T-helper 9 cell (primary cell): ENCODE data around the gene MCU.

Source experiments
- DNase-seq: peaks from one replicate; pipeline ENCODE4 v3.0.0-alpha.2; 2020

Gene MCU

DNA sequence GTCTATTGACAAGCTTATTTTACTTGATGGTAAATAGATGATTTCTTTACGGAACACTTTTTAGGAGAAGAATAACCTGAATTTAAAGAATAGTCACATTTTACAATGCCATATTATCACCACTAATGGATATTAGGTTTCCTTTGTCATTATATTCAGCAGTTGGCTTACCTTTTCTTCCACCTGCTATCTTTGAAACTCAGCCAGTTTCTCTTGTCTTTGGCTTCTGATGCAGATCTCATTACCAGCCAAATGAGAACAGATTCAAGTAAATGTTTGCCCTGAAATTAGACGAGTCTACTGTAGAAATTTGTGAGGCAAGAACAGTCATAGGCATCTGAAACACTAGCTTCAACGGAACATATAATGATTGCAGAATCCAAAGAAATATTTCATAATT is 116.1 kb downstream of the MCU start:
- DNase-seq = no peak

DNA sequence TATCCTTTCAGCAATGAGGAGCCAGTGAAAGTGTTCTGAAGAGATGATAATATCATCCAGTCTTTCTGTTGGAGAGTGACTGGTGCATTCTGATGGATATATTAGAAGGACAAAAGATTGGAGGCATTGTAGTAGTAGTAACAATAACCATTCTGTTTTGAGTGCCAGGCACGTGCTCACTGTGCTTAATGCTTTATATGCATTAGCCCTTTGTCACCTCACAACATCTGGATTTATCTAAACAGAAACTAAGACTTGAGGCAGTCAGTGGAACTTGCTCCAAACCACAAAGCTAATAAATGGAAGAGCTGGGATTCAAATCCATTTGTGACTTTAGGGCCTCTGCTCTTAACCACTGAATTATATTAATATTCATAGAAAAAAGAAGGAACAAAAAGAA is 117.1 kb downstream of the MCU start:
- no peak for DNase-seq

DNA sequence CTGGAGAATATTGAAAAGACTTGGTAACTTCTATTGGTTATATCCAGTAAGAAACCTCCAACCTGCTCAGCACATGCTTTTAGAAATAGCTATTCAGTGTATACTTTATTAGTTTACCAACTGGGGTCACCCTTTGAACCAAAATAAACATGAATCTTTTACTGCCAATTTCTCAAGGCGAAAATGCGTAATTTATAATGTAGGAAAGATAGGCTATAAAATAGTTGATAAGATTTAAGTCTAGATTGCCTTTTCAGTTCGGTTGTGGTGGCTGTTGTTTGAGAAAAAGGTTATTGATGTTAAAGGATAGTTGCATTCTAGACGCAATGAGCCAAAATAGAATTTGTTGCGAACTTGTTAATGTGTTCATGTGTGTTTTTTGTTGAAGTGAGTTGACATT is 119.0 kb downstream of the MCU start:
- no peak for DNase-seq

- DNase-seq = no peak
Observed at GRCh38 chr10:72812415-72812752, 120.4 kb downstream of the MCU start.

DNA sequence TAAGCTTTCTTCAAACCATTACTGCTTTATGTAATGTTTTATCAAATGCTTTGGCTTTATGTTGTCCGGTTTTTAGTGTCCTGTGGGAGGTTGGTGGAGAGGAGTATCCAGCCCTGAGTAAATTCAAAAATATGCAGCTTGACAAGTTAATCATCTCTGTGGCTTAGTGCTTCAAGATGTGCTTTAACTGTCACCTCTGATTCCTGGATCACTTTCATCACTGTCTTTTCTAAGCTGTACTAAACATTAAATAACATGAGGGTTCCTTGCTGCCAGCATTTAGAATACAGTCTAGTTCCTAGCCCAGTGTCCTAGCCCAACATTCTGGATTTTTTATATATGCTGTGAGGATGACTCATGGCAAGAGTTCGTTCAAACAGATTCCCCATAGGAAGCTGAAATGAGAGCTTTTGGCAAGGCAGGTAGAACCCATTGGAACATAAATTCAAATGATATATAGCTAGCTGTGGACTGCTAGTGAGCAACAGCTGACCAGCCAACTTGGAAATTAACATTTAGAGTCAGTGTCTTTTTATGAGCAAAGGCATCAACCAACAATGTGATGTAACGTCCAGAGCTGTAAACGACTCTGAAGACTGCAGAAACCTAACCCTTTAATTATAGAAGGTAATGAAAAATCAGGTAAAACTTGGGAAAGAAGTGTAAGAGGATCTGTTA is 120.9 kb downstream of the MCU start:
- no peak for DNase-seq

DNA sequence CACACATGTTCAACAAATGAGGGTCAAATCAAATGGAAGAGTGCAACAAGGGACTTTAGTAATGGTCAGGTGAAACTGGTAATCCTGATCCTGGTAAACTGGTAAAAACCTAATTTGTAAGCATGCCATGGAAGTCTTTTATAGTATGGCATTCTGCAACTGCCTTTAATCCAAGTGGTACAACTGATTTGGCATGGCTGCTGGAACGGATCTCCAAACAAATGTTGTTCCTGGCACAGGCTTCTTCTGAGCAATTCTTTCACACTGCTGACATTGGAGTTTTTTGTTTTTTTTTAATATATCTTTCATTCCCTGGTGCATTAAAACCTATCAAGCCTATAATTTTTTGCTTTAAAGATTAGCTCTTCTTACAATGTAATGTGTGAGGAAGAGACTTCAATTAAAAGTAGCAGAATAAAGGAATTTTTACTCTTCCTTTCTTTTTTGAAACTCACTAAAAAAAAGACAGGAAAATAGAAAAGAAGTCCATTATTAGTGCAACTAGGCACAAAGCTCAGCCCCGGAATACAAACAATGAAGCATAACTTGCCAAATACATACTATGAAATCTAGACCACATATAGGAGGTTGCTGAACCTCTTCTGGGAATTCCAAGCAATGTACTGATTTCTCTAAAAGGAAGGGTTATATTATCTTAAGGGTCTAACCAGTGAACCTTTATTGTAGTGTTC is 122.3 kb downstream of the MCU start:
- no peak for DNase-seq

DNA sequence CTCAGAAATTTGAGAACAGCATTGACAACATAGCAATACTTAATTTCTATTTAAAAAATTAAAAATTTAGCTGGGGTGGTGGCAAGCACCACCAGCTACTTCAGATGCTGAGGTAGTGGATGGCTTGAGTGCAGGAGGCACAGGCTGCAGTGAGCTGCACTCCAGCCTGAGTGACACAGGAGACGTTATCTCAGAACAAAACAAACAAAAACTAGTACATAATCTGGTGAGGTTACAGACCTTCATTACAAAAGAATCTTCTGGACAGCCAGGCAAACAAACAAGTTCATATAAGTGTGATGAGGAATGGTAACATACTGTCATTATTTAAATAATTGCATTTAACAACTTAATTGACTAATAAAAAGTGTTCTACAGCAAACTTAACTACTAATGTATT is 124.6 kb downstream of the MCU start:
- DNase-seq = no peak

GRCh38 chr10:72818076-72818475 is 126.1 kb downstream of the MCU start:
- no peak for DNase-seq

- DNase-seq = no peak
Observed at GRCh38 chr10:72819053-72819452, 127.1 kb downstream of the MCU start.

- DNase-seq = no peak
Observed at GRCh38 chr10:72821606-72822005, 129.7 kb downstream of the MCU start.

DNA sequence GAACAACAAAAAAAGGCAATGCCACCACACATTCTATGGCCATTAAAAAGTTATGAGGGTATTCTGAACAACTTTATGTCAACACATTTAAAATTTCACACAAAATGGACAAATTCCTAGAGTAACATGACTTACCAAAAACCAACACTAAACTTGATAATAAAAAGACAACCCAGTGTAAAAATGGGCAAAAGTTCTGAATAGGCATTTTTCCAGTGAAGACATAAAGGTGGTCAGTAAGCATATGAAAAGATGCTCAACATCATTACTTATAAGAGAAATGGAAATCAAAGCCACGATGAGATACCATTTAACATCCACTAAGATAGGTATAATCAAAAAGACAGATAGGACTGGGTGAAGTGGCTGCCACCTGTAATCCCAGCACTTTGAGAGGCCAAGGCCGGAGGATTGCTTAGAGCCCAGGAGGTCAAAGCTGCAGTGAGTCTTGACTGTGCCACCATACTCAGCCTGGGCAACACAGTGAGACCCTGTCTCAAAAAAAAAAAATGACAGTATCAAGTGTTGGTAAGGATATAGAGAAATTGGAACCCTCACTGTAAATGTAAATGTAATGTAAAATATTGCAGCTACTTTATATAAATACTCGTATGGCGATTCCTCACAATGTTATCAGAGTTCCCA is 130.5 kb downstream of the MCU start:
- DNase-seq = no peak

DNA sequence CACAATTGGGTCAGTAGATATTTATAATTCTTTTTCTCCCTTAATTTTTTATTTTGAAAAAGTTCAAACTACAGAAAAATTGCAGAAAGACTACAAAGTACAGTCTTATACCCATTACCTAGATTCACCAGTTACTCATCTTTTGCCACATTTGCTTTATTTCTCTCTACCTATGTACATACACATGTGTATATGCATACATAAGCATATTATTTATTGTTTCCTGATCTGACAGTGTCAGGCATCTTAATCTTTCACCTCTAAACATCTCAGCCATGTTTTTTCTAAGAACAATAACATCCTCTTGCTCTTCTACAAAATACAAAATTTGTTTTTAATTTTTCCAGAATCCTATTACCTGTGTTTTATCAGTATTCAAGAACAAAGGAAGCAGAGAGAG is 133.2 kb downstream of the MCU start:
- DNase-seq = no peak

GRCh38 chr10:72826346-72826745 is 134.4 kb downstream of the MCU start:
- DNase-seq = no peak

GRCh38 chr10:72828294-72828693 is 136.4 kb downstream of the MCU start:
- DNase-seq = no peak

- no peak for DNase-seq
Observed at GRCh38 chr10:72830625-72831024, 138.7 kb downstream of the MCU start.

GRCh38 chr10:72831696-72832409 is 139.9 kb downstream of the MCU start:
- no peak for DNase-seq

- no peak for DNase-seq
Observed at GRCh38 chr10:72832701-72833100, 140.8 kb downstream of the MCU start.

DNA sequence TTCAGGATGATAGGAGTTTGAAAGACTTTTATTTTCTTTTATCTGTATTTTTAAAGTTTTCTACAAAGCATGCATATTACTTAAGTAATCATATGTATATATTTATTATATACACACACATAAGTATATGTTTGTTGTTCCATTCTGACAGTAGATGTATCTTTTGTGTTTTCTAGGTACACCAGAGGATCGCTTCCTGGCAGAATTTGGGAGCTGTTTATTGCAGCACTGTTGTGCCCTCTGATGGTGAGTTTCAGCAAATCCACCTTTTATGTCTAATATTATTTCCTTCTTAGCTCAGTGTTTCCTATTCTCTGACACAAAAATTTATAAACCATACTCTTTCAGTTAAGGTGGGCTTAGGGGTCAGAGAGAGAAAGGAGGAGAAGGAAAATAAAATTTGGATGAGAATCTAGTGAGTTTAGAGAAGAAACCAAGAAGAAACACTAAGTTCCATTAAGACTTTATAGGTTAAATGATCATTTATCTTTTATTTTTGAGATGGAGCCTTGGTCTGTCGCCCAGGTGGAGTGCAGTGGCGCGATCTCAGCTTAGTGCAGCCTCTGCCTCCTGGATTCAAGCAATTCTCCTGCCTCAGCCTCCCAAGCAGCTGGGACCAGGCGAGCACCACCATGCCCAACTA is 142.4 kb downstream of the MCU start:
- no peak for DNase-seq

DNA sequence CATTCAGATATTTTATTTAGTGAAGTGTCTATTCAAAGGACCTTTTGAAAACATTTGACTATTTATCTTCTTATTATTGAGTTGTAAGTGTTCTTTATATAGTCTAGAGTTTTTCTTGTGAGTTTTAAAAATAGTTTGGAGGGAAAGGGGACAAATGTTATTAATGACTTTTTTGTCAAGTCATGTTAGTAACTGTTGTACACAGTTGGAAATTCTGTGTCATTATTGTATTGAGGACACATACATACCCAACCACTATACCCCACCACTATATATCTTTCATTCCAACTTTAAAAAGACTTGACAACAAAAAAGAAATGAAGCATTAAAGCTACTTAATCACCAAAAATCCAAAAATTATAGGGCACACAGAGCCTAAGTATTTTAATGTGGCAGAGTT is 148.4 kb downstream of the MCU start:
- no peak for DNase-seq

DNA sequence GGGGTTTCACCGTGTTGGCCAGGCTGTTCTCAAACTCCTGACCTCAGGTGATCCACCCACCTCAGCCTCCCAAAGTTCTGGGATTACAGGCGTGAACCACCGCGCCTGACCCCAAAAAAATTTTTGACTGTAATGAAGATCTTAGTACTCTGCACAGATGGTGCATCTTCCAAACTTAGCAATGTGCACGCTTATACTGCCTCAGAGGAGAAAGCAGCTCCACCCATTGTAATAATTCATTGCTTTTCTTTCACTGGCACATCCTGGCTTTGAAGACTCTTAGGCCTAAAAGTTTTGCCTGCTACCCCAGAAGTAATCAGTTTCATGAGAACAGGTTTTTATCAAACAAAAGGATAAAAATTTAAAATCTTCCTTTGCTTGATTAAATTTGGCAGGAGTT is 149.5 kb downstream of the MCU start:
- DNase-seq = no peak

GRCh38 chr10:72842164-72842563 is 150.2 kb downstream of the MCU start:
- DNase-seq = no peak

DNA sequence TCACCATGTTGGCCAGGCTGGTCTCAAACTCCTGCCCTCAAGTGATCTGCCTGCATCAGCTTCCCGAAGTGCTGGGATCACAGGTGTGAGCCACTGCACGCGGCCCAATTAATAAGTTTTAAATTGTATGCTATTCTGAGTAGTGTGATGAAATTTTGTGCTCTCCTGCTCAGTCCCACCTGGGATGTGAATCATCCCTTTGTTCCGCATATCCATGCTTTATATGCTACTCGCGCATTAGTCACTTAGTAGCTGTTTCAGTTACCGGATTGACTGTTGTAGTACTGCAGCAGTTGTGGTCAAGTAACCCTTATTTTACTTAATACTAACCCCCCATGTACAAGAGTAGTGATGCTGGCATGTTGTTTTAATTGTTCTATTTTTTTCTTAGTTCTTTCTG is 154.3 kb downstream of the MCU start:
- no peak for DNase-seq

DNA sequence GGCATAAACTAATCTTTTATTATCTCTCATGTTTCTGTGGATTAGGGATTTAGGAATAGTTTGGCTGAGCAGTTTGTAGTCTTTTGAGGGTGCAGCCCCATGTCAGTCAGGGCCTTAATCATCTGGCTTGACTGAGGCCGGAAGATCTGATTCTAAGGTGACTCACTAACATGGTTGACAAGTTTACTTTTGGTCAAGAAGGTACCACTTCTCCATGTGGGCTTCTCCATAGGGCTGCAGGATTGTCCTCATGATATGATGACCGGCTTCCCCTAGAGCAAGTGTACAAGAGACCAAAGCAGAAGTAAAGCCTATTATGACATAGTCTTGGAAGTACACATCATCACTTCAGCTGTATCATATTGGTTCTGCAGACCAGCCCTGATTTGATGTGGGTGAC is 155.7 kb downstream of the MCU start:
- no peak for DNase-seq
